Stomach smooth muscle (tissue), 2 donors: ENCODE results near the gene SHANK2.

ENCODE experiments used
- H3K27ac ChIP-seq: one replicate; pipeline ENCODE4 v1.7.0; 2013; ENCODE audit warnings: mild to moderate bottlenecking, low read length, inconsistent platforms
- H3K27me3 ChIP-seq, 2 donors: one replicate each; pipeline ENCODE4 v1.7.0; 2013; ENCODE audit warnings: low read length in 2 of 2; ENCODE audit not compliant: insufficient read depth in 2 of 2, control insufficient read depth in 1 of 2
- H3K36me3 ChIP-seq, 2 donors: one replicate each; pipeline ENCODE4 v1.7.0; 2013; ENCODE audit warnings: low read length in 2 of 2; ENCODE audit not compliant: control insufficient read depth in 2 of 2, insufficient read depth in 2 of 2
- H3K4me1 ChIP-seq: one replicate; pipeline ENCODE4 v1.7.0; 2013; ENCODE audit warnings: low read length; ENCODE audit not compliant: control insufficient read depth, insufficient read depth
- H3K4me3 ChIP-seq, 2 donors: one replicate each; pipeline ENCODE4 v1.7.0; 2013; ENCODE audit warnings: low read length in 2 of 2
- H3K9ac ChIP-seq, 2 donors: one replicate each; pipeline ENCODE4 v1.7.0; 2013; ENCODE audit warnings: low read length in 2 of 2, mild to moderate bottlenecking in 1 of 2
- H3K9me3 ChIP-seq, 2 donors: one replicate each; pipeline ENCODE4 v1.7.0; 2013; ENCODE audit warnings: low read length in 2 of 2; ENCODE audit not compliant: control insufficient read depth in 2 of 2
- donor health status: healthy.
- donor health status: Pancreatic carcinoma.

The SHANK2 gene

DNA sequence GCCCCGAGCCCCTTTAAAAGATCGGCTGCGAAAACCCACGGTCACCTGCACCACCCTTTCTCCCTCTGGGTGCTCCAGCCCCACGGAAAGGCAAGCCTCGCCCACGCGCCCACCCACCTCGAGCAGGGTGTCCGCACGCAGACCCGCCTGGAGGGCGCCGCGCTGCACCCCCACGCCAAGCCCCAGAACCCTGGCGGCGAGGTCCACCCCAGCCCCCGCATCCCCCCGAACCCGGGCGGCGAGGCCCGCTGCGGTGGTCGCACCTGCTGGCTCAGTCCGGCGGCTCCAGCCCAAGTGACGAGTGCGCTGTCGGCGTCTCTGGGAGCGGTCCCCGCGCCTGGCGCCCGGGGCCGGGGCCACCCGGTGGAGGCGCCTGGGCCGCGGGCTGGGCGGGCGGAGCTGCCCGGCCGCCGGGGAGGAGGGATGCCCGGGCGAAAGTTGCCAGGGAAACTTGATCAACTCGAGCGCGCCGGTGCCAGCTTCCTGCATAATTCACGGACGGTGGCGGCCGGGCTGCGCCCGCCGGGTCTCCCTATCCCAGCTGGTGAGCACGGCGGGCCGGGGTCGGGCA is 1.1 kb downstream of the SHANK2 start:
- no peaks in the 10 kb centered on the region for H3K36me3 ChIP-seq
- H3K9ac ChIP-seq = no peak overlapping the region
- no peak overlapping the region for H3K27ac ChIP-seq
- H3K4me3 ChIP-seq = peak overlapping the region; percentile 25 to 76
- no peaks in the 10 kb centered on the region for H3K9me3 ChIP-seq
- H3K27me3 ChIP-seq = peaks cover 0 to 8% of the 10 kb centered on the region in 2 donors
- peaks cover 34% of the 10 kb centered on the region for H3K4me1 ChIP-seq

DNA sequence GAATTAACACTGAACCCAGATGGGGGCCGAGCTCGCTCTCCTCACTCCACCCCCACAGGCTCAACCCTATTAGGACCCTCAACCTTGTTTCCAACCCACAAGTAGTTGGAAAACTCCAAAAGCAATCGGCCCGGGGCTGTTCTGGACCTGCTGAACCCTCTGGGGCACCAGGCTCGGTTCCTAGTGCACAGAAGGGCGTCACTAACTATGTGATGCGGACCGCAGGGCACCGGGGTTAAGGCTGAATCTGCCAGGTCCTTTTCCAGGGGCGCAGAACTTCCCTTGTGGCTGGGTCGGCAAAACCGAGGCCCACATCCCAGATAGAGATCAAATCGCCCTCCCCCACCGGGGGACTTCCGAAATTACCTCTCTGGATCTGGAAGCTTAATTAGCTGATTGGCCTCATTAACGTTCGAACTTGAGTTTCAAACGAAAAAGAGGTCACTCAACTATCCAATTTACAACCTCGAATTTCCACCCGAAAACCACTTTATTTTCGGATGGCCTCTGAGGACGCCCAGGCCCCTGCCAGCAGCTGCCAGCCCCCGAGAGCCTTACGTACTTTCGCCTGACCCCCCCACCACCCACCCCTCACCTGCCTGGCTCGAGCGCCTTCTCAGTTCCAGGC is 1.7 kb downstream of the SHANK2 start:
- Histone ChIP-seq H3K27ac (no peak overlapping the region), H3K9me3 (no peaks in the 10 kb centered on the region), H3K36me3 (no peaks in the 10 kb centered on the region), H3K27me3 (peaks cover 0 to 8% of the 10 kb centered on the region in 2 donors), H3K4me3 (peak overlapping the region in 1 of 2 donors; percentile 76), H3K4me1 (peaks cover 33% of the 10 kb centered on the region), H3K9ac (no peak overlapping the region)

DNA sequence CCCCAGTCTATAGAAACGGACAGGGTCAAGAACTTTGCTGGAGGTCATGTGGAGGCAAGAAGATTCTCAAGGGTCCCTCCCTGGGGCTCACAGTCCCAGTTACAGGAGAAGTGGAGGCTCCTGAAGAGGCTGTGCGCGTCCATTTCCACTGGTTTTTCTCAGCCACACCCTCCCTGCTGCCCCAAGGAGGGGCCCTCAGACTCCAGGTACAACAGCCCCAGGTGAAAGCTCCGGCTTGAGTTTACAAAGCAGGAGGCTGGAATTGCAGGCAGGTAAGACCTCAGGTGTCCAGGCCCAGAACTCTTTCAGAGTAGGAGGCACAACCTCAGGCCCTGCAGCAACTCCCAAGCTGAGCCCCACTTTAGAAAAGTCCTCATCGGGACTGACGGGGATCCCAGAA is 3.1 kb downstream of the SHANK2 start:
- no peak overlapping the region for H3K4me3 ChIP-seq

DNA sequence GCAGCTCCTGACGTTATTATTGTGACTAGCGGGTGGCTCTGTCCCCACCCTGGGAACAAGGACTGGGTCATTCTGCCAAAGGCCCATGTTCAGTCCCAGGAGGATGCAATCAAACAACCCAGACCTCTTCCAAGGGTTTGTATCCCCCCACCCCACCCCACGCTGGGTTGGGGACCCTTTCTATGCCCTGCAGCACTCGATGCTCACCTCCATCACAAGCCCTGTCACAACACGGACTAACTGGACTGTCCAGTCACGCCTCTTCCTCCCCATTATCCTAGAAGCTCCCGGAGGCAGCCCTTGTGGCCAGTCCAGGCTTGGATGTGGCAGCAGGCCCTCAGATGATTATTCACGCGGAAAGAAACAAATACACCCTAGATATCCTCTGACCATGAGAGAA is 3.7 kb downstream of the SHANK2 start:
- Histone ChIP-seq H3K4me1 (peaks cover 31% of the 10 kb centered on the region), H3K36me3 (no peaks in the 10 kb centered on the region), H3K4me3 (no peak overlapping the region), H3K9ac (no peak overlapping the region), H3K27me3 (peaks cover 0 to 8% of the 10 kb centered on the region in 2 donors), H3K9me3 (no peaks in the 10 kb centered on the region), H3K27ac (no peak overlapping the region)

More for the DNA sequence above, 3.1 kb downstream of the SHANK2 start:
- H3K36me3 ChIP-seq = no peaks in the 10 kb centered on the region
- peaks cover 0 to 8% of the 10 kb centered on the region in 2 donors for H3K27me3 ChIP-seq
- H3K9me3 ChIP-seq = no peaks in the 10 kb centered on the region
- H3K9ac ChIP-seq = no peak overlapping the region
- peaks cover 31% of the 10 kb centered on the region for H3K4me1 ChIP-seq
- H3K27ac ChIP-seq = no peak overlapping the region

DNA sequence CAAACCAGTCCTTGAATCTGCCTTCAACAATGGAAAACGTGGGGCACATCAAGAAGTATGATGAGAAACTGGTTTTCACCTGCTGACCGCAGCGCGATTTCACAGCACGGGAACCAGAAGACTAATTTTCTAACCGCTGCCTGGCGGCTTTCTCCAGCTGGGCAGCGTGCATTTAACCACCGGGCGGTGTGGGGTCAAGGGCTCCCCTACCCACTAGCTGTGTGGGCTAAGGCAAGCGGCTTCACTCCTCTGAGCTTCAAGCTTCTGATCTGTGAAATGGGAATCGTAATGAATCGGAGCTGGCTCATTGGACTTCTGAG is 4.2 kb downstream of the SHANK2 start:
- Histone ChIP-seq H3K27me3 (peaks cover 0 to 8% of the 10 kb centered on the region in 2 donors), H3K9me3 (no peaks in the 10 kb centered on the region), H3K9ac (no peak overlapping the region), H3K27ac (no peak overlapping the region), H3K4me3 (no peak overlapping the region), H3K4me1 (peaks cover 28% of the 10 kb centered on the region), H3K36me3 (no peaks in the 10 kb centered on the region)

GRCh38 chr11:71247551-71248250 is 4.7 kb downstream of the SHANK2 start:
- no peak overlapping the region for H3K4me3 ChIP-seq
- H3K36me3 ChIP-seq = no peaks in the 10 kb centered on the region
- H3K4me1 ChIP-seq = peaks cover 23% of the 10 kb centered on the region
- H3K27me3 ChIP-seq = peaks cover 0 to 8% of the 10 kb centered on the region in 2 donors
- H3K9me3 ChIP-seq = no peaks in the 10 kb centered on the region
- no peak overlapping the region for H3K27ac ChIP-seq
- no peak overlapping the region for H3K9ac ChIP-seq

- Histone ChIP-seq H3K4me3 (no peak overlapping the region), H3K27ac (no peak overlapping the region), H3K9ac (no peak overlapping the region), H3K36me3 (no peaks in the 10 kb centered on the region), H3K4me1 (peaks cover 17% of the 10 kb centered on the region), H3K27me3 (peaks cover 0 to 8% of the 10 kb centered on the region in 2 donors), H3K9me3 (no peaks in the 10 kb centered on the region)
Observed at GRCh38 chr11:71246559-71246958, 5.8 kb downstream of the SHANK2 start.

- H3K4me3 ChIP-seq = no peak overlapping the region
- H3K27me3 ChIP-seq = peaks cover 0 to 8% of the 10 kb centered on the region in 2 donors
- no peaks in the 10 kb centered on the region for H3K36me3 ChIP-seq
Observed at GRCh38 chr11:71245601-71246391, 6.6 kb downstream of the SHANK2 start.

DNA sequence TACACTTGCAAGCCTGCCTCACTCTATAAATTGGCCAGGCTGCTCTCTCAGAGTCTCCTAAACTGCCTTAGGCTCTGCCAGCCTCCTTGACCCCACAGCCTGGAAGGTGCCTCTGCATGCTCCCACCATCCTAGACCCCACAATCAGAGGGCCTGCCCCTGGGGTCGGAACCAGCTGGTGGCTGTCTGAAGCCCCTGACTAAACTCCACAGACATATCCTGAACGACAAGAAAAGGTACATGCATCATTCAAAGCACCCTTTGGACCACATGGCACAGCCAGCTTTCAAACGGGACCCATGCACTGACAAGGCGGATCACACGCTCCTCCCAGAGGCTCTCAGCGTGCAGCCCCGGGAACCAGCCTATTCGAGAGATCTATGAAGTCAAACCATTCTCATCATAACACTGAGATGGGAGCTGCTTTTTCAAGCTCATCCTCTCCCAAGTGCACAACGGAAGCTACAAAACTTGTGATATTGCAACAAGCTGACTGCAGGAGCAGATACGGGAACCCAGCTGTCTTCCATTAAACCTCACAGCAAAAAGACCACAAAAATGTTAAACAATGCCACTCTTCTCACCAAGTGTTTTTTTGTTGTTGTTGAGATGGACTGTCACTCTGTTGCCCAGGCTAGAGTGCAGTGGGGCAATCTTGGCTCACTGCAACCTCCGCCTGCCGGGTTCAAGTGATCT is 8.1 kb downstream of the SHANK2 start:
- Histone ChIP-seq H3K36me3 (no peaks in the 10 kb centered on the region), H3K9ac (no peak overlapping the region), H3K27me3 (peaks cover 0 to 6% of the 10 kb centered on the region in 2 donors), H3K9me3 (no peaks in the 10 kb centered on the region), H3K4me3 (no peak overlapping the region), H3K4me1 (peaks cover 10% of the 10 kb centered on the region), H3K27ac (no peak overlapping the region)

More at GRCh38 chr11:71245601-71246391, 6.6 kb downstream of the SHANK2 start:
- no peak overlapping the region for H3K9ac ChIP-seq
- no peaks in the 10 kb centered on the region for H3K9me3 ChIP-seq
- H3K27ac ChIP-seq = no peak overlapping the region
- peaks cover 11% of the 10 kb centered on the region for H3K4me1 ChIP-seq

GRCh38 chr11:71242391-71242790 is 10.0 kb downstream of the SHANK2 start:
- H3K9me3 ChIP-seq = no peaks in the 10 kb centered on the region
- no peak overlapping the region for H3K9ac ChIP-seq
- H3K36me3 ChIP-seq = no peaks in the 10 kb centered on the region
- H3K27ac ChIP-seq = no peak overlapping the region
- H3K4me3 ChIP-seq = no peak overlapping the region
- no peaks in the 10 kb centered on the region for H3K27me3 ChIP-seq
- H3K4me1 ChIP-seq = peaks cover 4% of the 10 kb centered on the region
